Ovary (tissue), 9 donors: ENCODE data around the gene IQCK. TPM values are rescaled to one million over a fixed set of nuclear protein-coding genes. Genes with fewer than 3 reads are reported as not detected.

ENCODE experiments used
- DNase-seq, 5 donors: peaks; one replicate each; pipeline ENCODE4 v3.0.0-alpha.2; 2019 to 2020
- H3K27ac ChIP-seq, 2 donors: fragments of 200-600 bp; one replicate each; pipeline versions ENCODE4 v1.5.1 to v1.8.0; 2019 to 2022
- H3K27me3 ChIP-seq: fragments of 200-600 bp; one replicate; pipeline ENCODE4 v1.8.0; 2022
- H3K36me3 ChIP-seq: fragments of 200-600 bp; sonication (generic); one replicate; pipeline ENCODE4 v1.5.1; 2019
- H3K4me1 ChIP-seq: one replicate; pipeline ENCODE4 v1.8.1; 2013; ENCODE audit warnings: mild to moderate bottlenecking, moderate library complexity; ENCODE audit not compliant: insufficient read depth
- H3K4me3 ChIP-seq: fragments of 200-600 bp; sonication (generic); one replicate; pipeline ENCODE4 v1.5.1; 2017
- H3K9me3 ChIP-seq, 2 donors: fragments of 200-600 bp in 1 of 2; sonication (generic) in 1 of 2; one replicate each; pipeline versions ENCODE4 v1.5.1 to v1.8.1; 2013 to 2019; ENCODE audit warnings: mild to moderate bottlenecking in 1 of 2, moderate library complexity in 1 of 2
- CTCF ChIP-seq, 3 donors: fragments of 450-650 bp in 2 of 3; fragments of 200-600 bp in 1 of 3; IDR thresholded peaks; one replicate each; pipeline versions ENCODE4 v1.5.1 to v1.8.0; 2016 to 2022; ENCODE audit warnings: antibody characterized with exemption in 3 of 3, mild to moderate bottlenecking in 1 of 3
- EP300 ChIP-seq: sonication (generic); formaldehyde crosslinking; IDR thresholded peaks from one replicate; pipeline ENCODE4 v1.6.1; 2017; ENCODE audit warnings: antibody characterized with exemption
- POLR2A ChIP-seq: fragments of 450-650 bp; IDR thresholded peaks from one replicate; pipeline ENCODE4 v1.6.1; 2017; ENCODE audit warnings: antibody characterized with exemption, mild to moderate bottlenecking, moderate library complexity
- WGBS, 3 donors: extraction: QIAGEN DNeasy Blood & Tissue Kit in 1 of 3; methylation state at CpG; one replicate each; pipeline versions ENCODE4 v1.1.5 to v1.1.7; 2013 to 2017; 5-methylcytosine and 5-hydroxymethylcytosine counted together
- intact Hi-C, 4 donors: fragments of 100-400 bp; cut with DNase I; formaldehyde crosslinking; loops; one replicate each; pipeline versions ENCODE4 v1.11.0 to v1.15.1; 2022 to 2023
- polyA plus RNA-seq, 2 donors: library from polyadenylated mRNA; stranded (reverse); fragments of 200-250 nt in 1 of 2; fragments of 350-450 nt in 1 of 2; fragmentation: Illumina TruSeq in 1 of 2; extraction: RNeasy Lipid Tissue Mini Kit (QIAGEN cat#74804) in 1 of 2; gene quantifications; one replicate each; pipeline ENCODE4 v1.2.3, GENCODE V29; 2013 to 2014
- total RNA-seq, 7 donors: library from RNA; depleted of rRNA in 2 of 7; stranded (reverse); fragments of >200 nt in 2 of 7; fragmentation: NEBNext Ultra II Directional in 3 of 7; extraction: Animal tissue kit (Norgen Biotek cat#: 25700) in 3 of 7; gene quantifications; one replicate each; pipeline versions ENCODE4 v1.1.0 to v1.2.4, GENCODE V29; 2016 to 2023
- donor health status: DM: no; HTN: no; CAD: no; lungs with moderate emphysema.
- donor health status: DM: no; HTN: no; CAD: no.
- donor health status: Bipolar disorder and iron deficiency.
- donor health status: DM: yes; HTN: yes; CAD: no.
- donor health status: DM: no; HTN: no; CAD: no.
- donor health status: DM: yes; HTN: yes; CAD: no.

Gene IQCK
- total and polyA plus RNA-seq, 9 donors: 14.3 to 52.8 (median 18.0) TPM

DNA sequence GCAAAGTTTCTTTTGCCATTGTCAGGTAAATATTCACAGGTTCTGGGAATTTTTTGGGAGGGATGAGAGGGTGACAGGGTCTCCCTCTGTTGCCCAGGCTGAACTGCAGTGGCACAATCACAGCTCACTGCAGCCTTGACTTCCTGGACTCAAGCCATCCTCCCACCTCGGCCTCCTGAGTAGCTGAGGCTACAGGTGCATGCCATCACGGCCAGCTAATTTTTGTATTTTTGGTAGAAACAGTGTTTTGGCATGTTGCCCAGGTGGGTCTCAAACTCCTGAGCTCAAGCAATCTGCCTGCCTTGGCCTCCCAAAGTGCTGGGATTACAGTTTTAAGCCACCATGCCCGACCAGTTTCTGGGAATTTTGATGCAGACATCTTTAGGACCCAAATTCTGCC, 53.0 kb downstream of the IQCK start:
- 35 to 48% (median 44%) methylated on average over 3 of the region's 3 CpGs for WGBS, 3 donors
- no peak for TF ChIP-seq CTCF (IDR thresholded peaks at IDR 0.05)
- no peaks in the 10 kb centered on the region for H3K36me3 ChIP-seq
- H3K4me1 ChIP-seq: peaks cover 2% of the 10 kb centered on the region
- no peaks in the 10 kb centered on the region for H3K27me3 ChIP-seq
- no peak overlapping the region for H3K4me3 ChIP-seq
- intact Hi-C loops: no loop called here
- no peak for DNase-seq
- H3K9me3 ChIP-seq: no peaks in the 10 kb centered on the region
- no peak overlapping the region for H3K27ac ChIP-seq

DNA sequence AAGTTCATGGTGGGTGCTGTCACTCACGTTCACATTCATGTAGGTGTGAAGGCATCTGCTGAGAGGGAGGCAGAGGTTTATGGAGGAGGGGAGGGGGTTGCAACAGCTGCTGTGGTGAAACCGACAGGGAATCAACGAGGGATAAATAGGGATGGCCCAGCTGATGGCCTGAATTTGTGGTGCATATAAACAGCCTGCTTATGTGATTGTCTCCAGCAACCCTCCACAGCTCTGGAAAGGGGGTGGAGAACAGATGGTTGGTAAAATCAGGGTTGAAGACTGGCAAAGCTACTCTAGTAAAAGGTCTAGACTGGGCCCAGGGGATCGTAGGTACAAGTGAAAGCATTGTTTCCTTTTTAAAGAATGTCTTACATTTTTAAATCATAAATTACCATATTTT, 53.7 kb downstream of the IQCK start:
- WGBS, 3 donors: 36 to 41% (median 36%) methylated on average over 4 of the region's 4 CpGs
- no peaks in the 10 kb centered on the region for H3K9me3 ChIP-seq

DNA sequence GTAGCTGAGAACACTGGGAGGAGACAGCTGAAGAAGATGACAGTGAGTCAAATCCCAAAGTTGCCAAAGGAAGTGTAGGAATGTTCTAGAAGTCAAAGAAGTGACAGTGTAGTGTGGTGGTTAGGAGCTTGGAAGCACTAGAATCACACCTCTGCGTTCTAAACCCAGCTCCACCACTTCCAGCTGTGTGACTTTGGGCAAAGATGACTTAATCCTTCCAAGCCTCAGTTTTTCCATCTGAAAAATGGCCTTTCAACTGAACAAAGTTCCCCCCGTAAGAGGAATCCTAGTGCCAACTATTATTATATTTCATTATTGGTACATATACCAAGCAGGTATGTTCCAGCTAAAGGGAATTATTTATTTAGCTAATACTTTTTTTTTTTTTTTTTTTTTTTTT, 56.0 kb downstream of the IQCK start:
- Histone ChIP-seq H3K27me3 (no peaks in the 10 kb centered on the region), H3K9me3 (no peaks in the 10 kb centered on the region), H3K4me3 (no peak overlapping the region), H3K27ac (no peak overlapping the region), H3K36me3 (no peaks in the 10 kb centered on the region), H3K4me1 (no peaks in the 10 kb centered on the region)
- intact Hi-C loops: no loop called here
- no peak for DNase-seq
- WGBS, 3 donors: 65 to 96% (median 71%) methylated on average over 2 of the region's 2 CpGs
- no peak for TF ChIP-seq EP300
- no peak for TF ChIP-seq CTCF (IDR thresholded peaks at IDR 0.05)
- TF ChIP-seq POLR2A: no peak

More for the DNA sequence above, 53.7 kb downstream of the IQCK start:
- Histone ChIP-seq H3K4me1 (no peaks in the 10 kb centered on the region), H3K27me3 (no peaks in the 10 kb centered on the region), H3K4me3 (no peak overlapping the region), H3K36me3 (no peaks in the 10 kb centered on the region), H3K27ac (no peak overlapping the region)
- DNase-seq: no peak
- TF ChIP-seq CTCF (IDR thresholded peaks at IDR 0.05): no peak
- TF ChIP-seq EP300: no peak
- TF ChIP-seq POLR2A: no peak
- intact Hi-C loops: no loop called here

- Histone ChIP-seq H3K27me3 (no peaks in the 10 kb centered on the region), H3K9me3 (no peaks in the 10 kb centered on the region), H3K4me3 (no peak overlapping the region), H3K4me1 (peaks cover under 1% of the 10 kb centered on the region), H3K27ac (no peak overlapping the region), H3K36me3 (no peaks in the 10 kb centered on the region)
- TF ChIP-seq CTCF (IDR thresholded peaks at IDR 0.05) (no peak), EP300 (no peak), POLR2A (no peak)
- WGBS, 3 donors: 95 to 98% (median 97%) methylated on average over 3 of the region's 3 CpGs
- intact Hi-C loops: no loop called here
- DNase-seq: no peak
These were observed 58.1 kb downstream of the IQCK start for GRCh38 chr16:19776147-19776546.

DNA sequence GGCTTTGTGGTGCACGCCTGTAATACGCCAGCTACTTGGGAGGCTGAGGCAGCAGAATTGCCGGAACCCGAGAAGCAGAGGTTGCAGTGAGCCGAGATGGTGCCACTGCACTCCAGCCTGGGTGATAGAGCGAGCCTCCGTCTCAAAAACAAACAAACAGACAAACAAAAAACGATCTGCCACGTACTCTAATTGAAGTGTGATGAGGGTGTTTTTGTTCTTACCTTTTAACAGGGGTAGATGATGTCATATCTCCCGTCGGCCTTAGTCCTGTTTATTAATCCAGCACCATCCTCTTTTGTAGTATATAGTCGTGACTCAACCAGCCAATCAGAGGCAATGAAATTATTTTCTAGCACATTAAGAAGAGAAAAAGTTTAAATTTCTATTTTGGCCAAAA, 58.5 kb downstream of the IQCK start:
- Histone ChIP-seq H3K9me3 (no peaks in the 10 kb centered on the region), H3K4me1 (peaks cover 2% of the 10 kb centered on the region), H3K27me3 (no peaks in the 10 kb centered on the region), H3K27ac (no peak overlapping the region), H3K4me3 (no peak overlapping the region), H3K36me3 (no peaks in the 10 kb centered on the region)
- no peak for DNase-seq
- 87 to 92% (median 87%) methylated on average over 12 of the region's 12 CpGs for WGBS, 3 donors
- no peak for TF ChIP-seq POLR2A
- no peak for TF ChIP-seq EP300
- no peak for TF ChIP-seq CTCF (IDR thresholded peaks at IDR 0.05)
- intact Hi-C loops: no loop called here
